ENCODE results near the gene KIRREL3. TPM values are rescaled to one million over a fixed set of nuclear protein-coding genes. Genes with fewer than 3 reads are reported as not detected.

KIRREL3 gene
- total and polyA plus RNA-seq, 9 of the 15 experiments (the other 6 are each of a cell fraction or from before 2014, with no cell fraction given), result 0.04 to 0.10 TPM; not detected in 7

DNA sequence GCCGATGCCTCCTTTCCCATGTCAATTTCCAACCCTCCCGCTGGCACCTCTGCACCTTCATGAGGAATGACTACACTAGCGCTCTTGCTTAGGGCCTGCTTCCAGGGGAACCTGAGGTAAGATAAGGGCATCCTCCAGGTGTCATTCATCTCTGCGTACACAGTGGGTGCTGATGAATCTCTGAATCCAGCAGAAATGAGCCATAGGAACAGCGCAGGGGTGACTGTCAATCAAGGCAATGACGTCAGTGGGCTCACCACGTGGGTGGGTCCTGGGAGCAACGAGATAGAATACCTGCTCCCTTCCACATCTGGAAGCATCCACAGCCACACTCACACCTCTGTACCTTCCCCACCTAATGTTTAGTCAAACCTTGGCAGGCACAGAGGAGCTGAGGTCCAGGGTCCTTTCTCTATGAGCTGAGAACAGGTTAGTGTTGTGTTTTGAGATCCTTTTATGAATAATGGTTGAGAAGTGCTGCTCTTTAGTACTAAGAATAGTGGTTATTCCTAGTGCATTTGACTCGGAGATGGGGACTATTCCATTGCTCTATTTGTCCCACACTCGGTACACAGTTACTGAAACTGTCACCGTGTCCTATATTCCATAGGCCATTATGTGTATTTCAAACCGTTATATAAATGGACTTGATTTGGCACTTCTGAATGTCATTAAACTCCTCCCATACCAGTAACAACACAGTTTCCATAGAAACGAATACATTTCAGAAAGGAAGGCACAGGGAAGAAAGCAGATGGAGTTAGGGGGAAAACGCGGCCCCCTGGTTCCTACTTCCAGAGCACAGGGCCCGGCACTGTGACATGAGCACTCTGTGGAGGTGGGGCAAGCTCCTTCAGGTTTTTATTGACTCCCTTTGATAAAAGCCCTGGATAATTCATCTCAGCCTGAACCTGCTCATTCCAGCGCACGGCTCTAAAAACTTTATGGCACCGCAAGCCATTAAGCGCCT lies 451.7 kb downstream of the KIRREL3 start:
- no peak overlapping the region for H3K27ac ChIP-seq (ENCODE audit: extremely low read depth, low read depth, low read length)
- H3K9me3 ChIP-seq (replicated peaks; ENCODE audit: control insufficient read depth, insufficient read depth, low read depth, low read length), result no peaks in the 10 kb centered on the region
- peak in 2 of 4 experiments; percentile 8 to 21 for DNase-seq (ENCODE audit: extremely low read depth in 1 of 4, low spot score in 3 of 4)
- BruUV-seq (replicated peaks), result no TSS peak
- peak; percentile 65 for ATAC-seq
- no peaks in the 10 kb centered on the region for H3K4me1 ChIP-seq (replicated peaks in 1 of 2; ENCODE audit: control insufficient read depth in 2 of 2, insufficient read depth in 2 of 2, low read length in 2 of 2)
- H3K9me1 ChIP-seq (ENCODE audit: control insufficient read depth, insufficient read depth, low read length), result peaks cover 3% of the 10 kb centered on the region
- no peak overlapping the region for H2AFZ ChIP-seq (ENCODE audit: low read depth, low read length)
- no peak overlapping the region for H3K4me2 ChIP-seq (ENCODE audit: insufficient read depth, low read length)
- POLR2A ChIA-PET, result interaction anchor here (0.6 kb wide), 1 partner anchor 22 kb away, joined by 3 read pairs; no protein-coding TSS in a partner anchor
- intact Hi-C loops (cut with micrococcal nuclease) (no loop called here), in situ Hi-C loops (cut with MboI) (no loop called here)
- no peaks in the 10 kb centered on the region for H3K36me3 ChIP-seq (ENCODE audit: control insufficient read depth, insufficient read depth, low read length)
- CTCF ChIA-PET (ENCODE audit: low intra/inter-chr PET ratio), result no interaction called here
- no peak for TF ChIP-seq PHF20 (IDR thresholded peaks at IDR 0.05; ENCODE audit: partially characterized antibody)
- TF ChIP-seq ZNF224 (CRISPR knock-in tag; IDR thresholded peaks at IDR 0.05), result no peak
- TF ChIP-seq, protein P1, sequence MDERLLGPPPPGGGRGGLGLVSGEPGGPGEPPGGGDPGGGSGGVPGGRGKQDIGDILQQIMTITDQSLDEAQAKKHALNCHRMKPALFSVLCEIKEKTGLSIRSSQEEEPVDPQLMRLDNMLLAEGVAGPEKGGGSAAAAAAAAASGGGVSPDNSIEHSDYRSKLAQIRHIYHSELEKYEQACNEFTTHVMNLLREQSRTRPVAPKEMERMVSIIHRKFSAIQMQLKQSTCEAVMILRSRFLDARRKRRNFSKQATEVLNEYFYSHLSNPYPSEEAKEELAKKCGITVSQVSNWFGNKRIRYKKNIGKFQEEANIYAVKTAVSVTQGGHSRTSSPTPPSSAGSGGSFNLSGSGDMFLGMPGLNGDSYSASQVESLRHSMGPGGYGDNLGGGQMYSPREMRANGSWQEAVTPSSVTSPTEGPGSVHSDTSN (CRISPR knock-in tag; IDR thresholded peaks at IDR 0.05; ENCODE audit: low read depth), result 0 out of 2 replicates have a peak, but pooled peaks have one; percentile 20
- TF ChIP-seq, protein P1 (tag; conservative IDR thresholded peaks at IDR 0.05; ENCODE audit: low read depth), result peak; percentile 36; the same call in 1 of the 2 replicates
- TF ChIP-seq NFIX (CRISPR knock-in tag; IDR thresholded peaks at IDR 0.05; ENCODE audit: low read depth), result no peak
- TF ChIP-seq ATF7 (IDR thresholded peaks at IDR 0.05), result peak; percentile 53; the same call in 1 of the 2 replicates
- no peak for TF ChIP-seq SIX5 (IDR thresholded peaks at IDR 0.05; ENCODE audit: borderline replicate concordance in 1 of 2, insufficient read depth in 1 of 2, low read depth in 1 of 2, low read length in 2 of 2)
- no peak for TF ChIP-seq DNMT1 (IDR thresholded peaks at IDR 0.05)
- peak; percentile 51 for TF ChIP-seq CREM (IDR thresholded peaks at IDR 0.05; ENCODE audit: low read depth)
- TF ChIP-seq SUPT5H (IDR thresholded peaks at IDR 0.05), result no peak
- no peak for TF ChIP-seq ZKSCAN3 (CRISPR knock-in tag; IDR thresholded peaks at IDR 0.05)
- no peak for TF ChIP-seq FUS (optimal IDR thresholded peaks at IDR 0.05; ENCODE audit: low read depth, low read length)
- TF ChIP-seq ATF1 (CRISPR knock-in tag; IDR thresholded peaks at IDR 0.05), result no peak
- peak; percentile 44; the same call in 1 of the 2 replicates for TF ChIP-seq ATF1 (tag; IDR thresholded peaks at IDR 0.05)
- TF ChIP-seq, protein P2, sequence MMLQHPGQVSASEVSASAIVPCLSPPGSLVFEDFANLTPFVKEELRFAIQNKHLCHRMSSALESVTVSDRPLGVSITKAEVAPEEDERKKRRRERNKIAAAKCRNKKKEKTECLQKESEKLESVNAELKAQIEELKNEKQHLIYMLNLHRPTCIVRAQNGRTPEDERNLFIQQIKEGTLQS (IDR thresholded peaks at IDR 0.05), result peak; percentile 29; the same call in 1 of the 2 replicates
- TF ChIP-seq, protein P2 (CRISPR knock-in tag; conservative IDR thresholded peaks at IDR 0.05), result no peak
- TF ChIP-seq ETV5 (CRISPR knock-in tag; IDR thresholded peaks at IDR 0.05; ENCODE audit: low read depth), result no peak
- TF ChIP-seq, protein P3, sequence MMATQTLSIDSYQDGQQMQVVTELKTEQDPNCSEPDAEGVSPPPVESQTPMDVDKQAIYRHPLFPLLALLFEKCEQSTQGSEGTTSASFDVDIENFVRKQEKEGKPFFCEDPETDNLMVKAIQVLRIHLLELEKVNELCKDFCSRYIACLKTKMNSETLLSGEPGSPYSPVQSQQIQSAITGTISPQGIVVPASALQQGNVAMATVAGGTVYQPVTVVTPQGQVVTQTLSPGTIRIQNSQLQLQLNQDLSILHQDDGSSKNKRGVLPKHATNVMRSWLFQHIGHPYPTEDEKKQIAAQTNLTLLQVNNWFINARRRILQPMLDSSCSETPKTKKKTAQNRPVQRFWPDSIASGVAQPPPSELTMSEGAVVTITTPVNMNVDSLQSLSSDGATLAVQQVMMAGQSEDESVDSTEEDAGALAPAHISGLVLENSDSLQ (IDR thresholded peaks at IDR 0.05), result peak; percentile 91
- WGBS (ENCODE audit: insufficient coverage, low coverage, missing lambda C conversion rate), result 1% methylated on average over 20 of the region's 20 CpGs
- no peak for FAIRE-seq
- H4K20me1 ChIP-seq (replicated peaks; ENCODE audit: control insufficient read depth, insufficient read depth, low read length), result 0 out of 2 replicates have a peak, but pooled peaks cover 3% of the 10 kb centered on the region
- no peak overlapping the region for H3K4me3 ChIP-seq
- no peak overlapping the region for H3K9ac ChIP-seq (ENCODE audit: insufficient read depth in 1 of 2, low read depth in 2 of 2, low read length in 2 of 2)
- no peaks in the 10 kb centered on the region for H3K79me2 ChIP-seq (ENCODE audit: control insufficient read depth, insufficient read depth, low read length)
- peaks cover 7 to 49% of the 10 kb centered on the region in 2 experiments; a peak in 4 of 5 replicates for H3K27me3 ChIP-seq (ENCODE audit: control insufficient read depth in 2 of 2, insufficient read depth in 2 of 2, low read length in 2 of 2)

Data from K562 (cell line).